Measurements from ENCODE around the gene GH2. TPM values are rescaled to one million over a fixed set of nuclear protein-coding genes. Genes with fewer than 3 reads are reported as not detected.
A peak's percentile ranks its signal among the peaks of the same experiment; 100 is the strongest.

GH2 gene
- total RNA-seq, 4 donors from 2014 or later = not detected

DNA sequence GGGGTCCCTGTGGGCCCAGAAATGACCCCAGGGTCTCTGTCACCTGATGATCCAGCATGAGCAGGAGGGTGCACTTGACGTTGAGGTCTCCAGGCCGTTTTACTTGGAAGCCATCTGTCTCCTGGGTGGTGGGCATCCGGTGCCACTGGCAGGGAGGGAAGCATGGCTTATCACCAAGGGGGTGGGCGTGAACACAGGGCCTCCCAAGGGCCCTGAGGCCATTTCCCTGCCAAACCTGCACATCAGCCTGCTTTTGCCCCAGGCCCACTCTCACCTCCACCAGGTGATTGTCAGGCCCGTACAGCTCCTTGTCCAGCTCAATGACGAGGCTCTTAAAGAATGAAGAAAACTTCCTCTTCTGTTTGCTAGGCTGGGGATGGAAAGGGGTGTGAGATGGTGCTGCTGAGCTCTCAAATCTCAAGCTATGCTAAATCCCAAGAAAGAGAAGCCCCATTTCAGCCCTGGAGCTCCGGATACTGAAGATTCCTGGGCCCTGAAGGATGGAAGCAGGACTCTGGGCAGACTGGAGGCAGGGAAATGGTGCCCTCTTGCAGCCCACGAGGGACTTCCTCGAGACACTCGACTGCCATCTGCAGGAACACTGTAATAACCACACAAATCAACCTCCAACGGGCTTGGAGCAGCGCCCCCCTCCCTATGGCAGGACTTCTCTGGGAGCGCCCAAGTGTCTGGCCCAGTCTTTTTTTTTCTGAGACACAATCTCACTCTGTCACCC lies 47.1 kb downstream of the GH2 start:
- no peak overlapping the region for H3K27ac ChIP-seq

DNA sequence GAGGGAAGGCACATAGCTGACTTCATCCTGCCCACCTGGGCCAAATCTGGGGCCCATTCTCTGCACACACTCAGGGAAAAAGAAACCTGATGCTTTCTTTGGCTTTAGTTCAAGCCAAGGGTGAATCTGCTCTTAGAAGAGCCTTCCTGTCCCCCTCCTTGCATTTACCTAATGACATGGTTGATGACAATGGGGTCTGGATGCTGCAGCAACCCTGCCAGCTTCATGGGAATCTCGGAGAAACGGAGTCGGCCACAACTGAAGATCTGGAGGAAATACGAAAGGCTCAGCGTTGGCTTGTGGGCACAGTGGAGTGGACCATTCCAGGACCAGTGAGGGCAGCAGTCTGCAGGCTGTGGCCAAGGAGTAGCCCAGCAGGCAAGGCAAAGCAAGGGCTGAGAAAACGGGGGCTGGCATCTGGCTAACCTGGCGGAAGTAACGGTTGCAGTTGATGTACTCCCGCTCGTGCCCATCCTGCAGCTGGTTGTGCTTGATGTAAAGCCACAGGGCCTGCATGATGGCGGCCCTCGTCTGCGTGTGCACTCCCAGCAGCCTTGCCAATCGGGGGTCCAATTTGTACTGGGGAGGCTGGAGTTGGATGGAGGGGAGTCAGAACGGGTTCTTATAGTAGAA lies 47.9 kb downstream of the GH2 start:
- no peaks in the 10 kb centered on the region for H3K9me3 ChIP-seq
- H3K4me3 ChIP-seq = no peak overlapping the region
- WGBS = 83% methylated on average over 14 of the region's 15 CpGs
- no peak overlapping the region for H3K27ac ChIP-seq
- TF ChIP-seq POLR2A (IDR thresholded peaks at IDR 0.05) = no peak
- TF ChIP-seq POLR2AphosphoS5 (IDR thresholded peaks at IDR 0.05) = no peak
- no peak for TF ChIP-seq EP300 (IDR thresholded peaks at IDR 0.05)
- TF ChIP-seq CTCF (IDR thresholded peaks at IDR 0.05) = no peak
- H3K27me3 ChIP-seq = no peaks in the 10 kb centered on the region
- peaks cover 83% of the 10 kb centered on the region for H3K36me3 ChIP-seq
- DNase-seq (ENCODE audit: low spot score in 2 of 2) = no peak
- peaks cover 53% of the 10 kb centered on the region for H3K4me1 ChIP-seq

More for the DNA sequence above, 47.1 kb downstream of the GH2 start:
- Histone ChIP-seq H3K36me3 (peaks cover 76% of the 10 kb centered on the region), H3K27me3 (no peaks in the 10 kb centered on the region), H3K4me1 (peaks cover 53% of the 10 kb centered on the region), H3K4me3 (no peak overlapping the region), H3K9me3 (no peaks in the 10 kb centered on the region)
- TF ChIP-seq CTCF (IDR thresholded peaks at IDR 0.05) = peak; percentile 41 to 52
- TF ChIP-seq POLR2A (IDR thresholded peaks at IDR 0.05) = no peak
- WGBS = 24% methylated on average over 8 of the region's 13 CpGs
- no peak for DNase-seq (ENCODE audit: low spot score in 2 of 2)

- H3K36me3 ChIP-seq = peaks cover 83% of the 10 kb centered on the region
- WGBS = 69% methylated on average over 14 of the region's 14 CpGs
- no peak for DNase-seq (ENCODE audit: low spot score in 2 of 2)
- TF ChIP-seq POLR2A (IDR thresholded peaks at IDR 0.05) (no peak), EP300 (IDR thresholded peaks at IDR 0.05) (no peak)
- no peak overlapping the region for H3K27ac ChIP-seq
- H3K27me3 ChIP-seq = no peaks in the 10 kb centered on the region
- no peaks in the 10 kb centered on the region for H3K9me3 ChIP-seq
- peaks cover 53% of the 10 kb centered on the region for H3K4me1 ChIP-seq
- no peak overlapping the region for H3K4me3 ChIP-seq
Observed at GRCh38 chr17:63833026-63833740, 48.6 kb downstream of the GH2 start.

DNA sequence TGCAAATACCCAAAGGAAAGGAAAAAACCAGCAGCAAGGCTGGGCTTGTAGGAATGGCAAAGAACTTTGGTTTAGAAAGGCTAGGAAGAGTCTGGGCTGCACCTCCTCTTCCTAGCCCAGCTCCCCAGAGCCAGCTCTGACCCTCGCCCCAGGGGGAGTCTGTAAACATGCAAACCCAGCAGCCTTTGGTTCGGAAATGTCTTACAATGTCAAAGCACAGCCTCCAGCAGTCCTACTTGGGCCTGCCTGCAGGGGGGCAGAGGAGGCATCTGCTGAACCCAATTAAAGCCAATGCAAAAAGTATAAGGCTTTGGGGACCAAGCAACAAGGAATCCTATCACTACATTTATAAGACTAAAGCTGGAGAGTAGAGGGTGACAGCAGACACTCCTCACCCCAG lies 49.3 kb downstream of the GH2 start:
- H3K4me3 ChIP-seq = no peak overlapping the region
- peaks cover 81% of the 10 kb centered on the region for H3K36me3 ChIP-seq
- no peaks in the 10 kb centered on the region for H3K27me3 ChIP-seq
- TF ChIP-seq POLR2A (IDR thresholded peaks at IDR 0.05) (no peak), CTCF (IDR thresholded peaks at IDR 0.05) (no peak), POLR2AphosphoS5 (IDR thresholded peaks at IDR 0.05) (no peak), EP300 (IDR thresholded peaks at IDR 0.05) (no peak)
- no peak overlapping the region for H3K27ac ChIP-seq
- 55% methylated on average over 2 of the region's 2 CpGs for WGBS
- H3K9me3 ChIP-seq = no peaks in the 10 kb centered on the region
- peaks cover 49% of the 10 kb centered on the region for H3K4me1 ChIP-seq
- DNase-seq (ENCODE audit: low spot score in 2 of 2) = no peak

GRCh38 chr17:63832014-63832413 lies 49.7 kb downstream of the GH2 start:
- DNase-seq (ENCODE audit: low spot score in 2 of 2) = no peak
- TF ChIP-seq CTCF (IDR thresholded peaks at IDR 0.05) (no peak), EP300 (IDR thresholded peaks at IDR 0.05) (no peak), POLR2A (IDR thresholded peaks at IDR 0.05) (no peak), POLR2AphosphoS5 (IDR thresholded peaks at IDR 0.05) (no peak)
- H3K4me3 ChIP-seq = no peak overlapping the region
- 76% methylated on average over 5 of the region's 5 CpGs for WGBS
- H3K4me1 ChIP-seq = peaks cover 45% of the 10 kb centered on the region
- H3K9me3 ChIP-seq = no peaks in the 10 kb centered on the region
- no peak overlapping the region for H3K27ac ChIP-seq
- H3K27me3 ChIP-seq = no peaks in the 10 kb centered on the region
- H3K36me3 ChIP-seq = peaks cover 78% of the 10 kb centered on the region
